GM19438 (cell line): ENCODE data around the gene ARSI.

Experiments used
- ATAC-seq: cut with Tn5 transposase; IDR thresholded peaks from one replicate; pipeline ENCODE4 v1.9.1; 2021; ENCODE audit warnings: low read depth; ENCODE audit not compliant: unreplicated experiment

ARSI gene

DNA sequence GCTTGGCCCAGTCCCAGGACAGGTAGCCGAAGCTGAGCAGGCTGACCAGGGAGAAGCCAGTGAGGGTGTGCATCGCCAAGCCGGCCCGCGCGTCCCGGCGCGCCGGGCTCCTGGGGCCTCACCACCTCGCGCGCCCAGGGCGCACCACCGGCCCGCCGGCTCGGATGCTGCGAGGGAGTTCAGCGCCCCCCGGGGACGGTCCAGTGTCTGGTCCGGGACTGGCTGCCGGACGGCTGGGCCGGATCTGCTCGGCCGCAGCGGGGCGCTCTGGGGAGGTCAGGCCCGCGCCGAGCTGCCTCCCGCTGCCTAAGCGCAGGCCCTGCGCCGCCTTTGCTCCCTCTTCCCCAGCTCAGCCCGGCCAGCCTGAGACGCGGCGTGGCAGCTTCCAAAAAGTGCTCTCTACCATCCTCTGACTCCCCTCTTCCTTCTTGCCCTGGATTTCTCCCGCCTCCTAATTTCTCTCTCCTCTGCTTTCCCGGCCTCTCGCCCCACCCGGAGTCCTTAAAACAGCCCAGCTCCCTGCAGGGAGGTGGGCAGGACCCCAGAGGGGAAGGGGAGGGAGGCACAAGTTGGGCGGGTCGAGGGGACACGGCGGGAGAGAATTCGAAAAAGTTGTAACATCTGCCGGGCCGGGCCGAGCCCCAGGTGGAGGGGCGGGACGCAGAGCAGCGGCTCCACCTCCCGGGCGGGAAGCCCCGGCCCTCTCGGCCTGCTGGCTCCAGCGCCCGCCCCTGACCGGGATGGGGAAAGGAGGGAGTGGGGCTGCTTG is at the start of gene ARSI:
Gene ARSI (minus strand): TSS at position 605 of the 769 bp plus-strand sequence. CDS start 532 bp downstream, at position 73.
- no peak for ATAC-seq

DNA sequence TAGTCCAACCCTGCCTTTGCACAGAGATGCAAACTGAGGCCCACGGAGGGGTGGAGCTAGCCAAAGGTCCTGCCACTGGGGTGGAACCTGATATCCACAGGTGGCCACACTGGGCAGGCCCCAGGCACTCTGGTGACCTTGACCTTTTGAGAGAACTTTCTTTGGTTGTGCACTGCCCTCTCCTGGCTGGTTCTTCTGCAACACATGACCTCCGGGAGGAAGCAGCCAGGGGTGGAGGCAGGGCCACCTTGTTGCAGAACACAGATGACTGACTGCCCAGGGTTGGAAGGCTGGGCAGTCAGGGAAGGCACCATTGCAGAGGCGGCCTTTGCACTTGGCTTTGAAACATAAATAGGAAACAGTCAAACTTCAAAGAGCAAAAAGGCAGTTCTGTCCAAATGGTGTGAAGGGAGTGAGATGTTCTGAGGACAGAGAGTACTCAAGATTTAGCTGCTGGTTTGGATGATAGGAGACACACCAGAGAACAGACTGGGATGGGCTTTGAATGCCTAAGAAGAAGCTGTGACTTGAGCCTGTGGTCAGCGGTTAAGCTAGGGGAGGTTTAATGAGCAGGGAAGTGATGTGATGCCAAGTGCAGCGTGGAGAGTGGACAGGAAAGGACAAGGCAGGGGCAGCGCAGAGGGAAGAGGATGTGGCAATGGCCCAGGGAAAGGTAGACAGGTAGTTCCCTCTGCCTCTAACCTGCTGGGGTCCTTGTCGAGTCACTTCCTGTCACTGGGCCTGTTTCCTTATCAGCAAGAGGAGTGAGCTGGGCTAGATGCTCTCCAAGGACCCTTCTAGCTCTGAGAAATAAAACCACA is 48.0 kb upstream of the ARSI start:
- ATAC-seq, result peak; percentile 85

DNA sequence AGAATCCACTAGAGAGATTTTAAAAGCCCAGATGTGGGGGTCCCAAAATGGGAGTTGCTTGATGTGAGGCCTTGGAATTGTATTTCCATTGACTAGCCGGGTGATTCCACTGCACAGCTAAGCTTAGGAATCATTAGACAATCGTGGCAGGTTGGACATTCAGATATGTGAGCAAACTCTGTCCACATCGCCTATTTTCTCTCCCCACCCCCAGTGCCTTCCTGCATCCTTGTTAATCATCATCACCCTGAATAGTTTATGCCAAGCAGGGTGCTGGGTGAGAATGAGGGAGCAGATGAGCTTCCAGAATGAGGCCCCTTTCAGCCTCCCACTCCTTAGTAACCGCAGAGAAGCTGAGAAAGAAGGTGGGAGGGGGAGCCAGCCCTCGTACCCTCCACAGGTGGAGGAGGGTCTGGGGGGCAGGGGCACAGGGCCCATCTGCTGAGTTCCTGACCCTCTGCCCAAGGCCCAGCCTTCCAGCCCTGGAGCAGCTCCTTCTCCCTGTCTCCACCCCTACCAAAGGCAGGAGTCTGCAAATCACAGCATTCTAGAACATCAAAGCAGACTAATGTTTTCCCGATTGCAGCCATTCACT is 47.1 kb upstream of the ARSI start:
- ATAC-seq, result no peak

DNA sequence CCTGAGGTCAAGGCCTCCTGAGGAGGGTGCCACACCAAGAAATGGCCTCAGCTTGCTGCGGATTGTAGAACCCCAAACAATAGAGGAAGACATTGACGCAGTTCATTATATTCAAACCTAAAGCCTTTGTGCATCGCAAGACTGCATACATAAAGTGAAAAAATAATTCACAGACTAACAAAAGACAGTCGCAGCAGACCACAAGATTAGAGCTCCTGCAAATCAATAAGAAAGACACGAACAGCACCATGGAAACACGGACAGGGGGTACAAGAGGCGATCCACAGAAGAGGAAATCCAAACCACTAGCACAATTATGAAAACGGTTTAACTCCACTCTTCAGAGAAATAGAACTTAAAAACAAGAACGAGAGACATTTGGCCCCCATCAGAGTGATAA is 44.7 kb upstream of the ARSI start:
- ATAC-seq, result no peak

DNA sequence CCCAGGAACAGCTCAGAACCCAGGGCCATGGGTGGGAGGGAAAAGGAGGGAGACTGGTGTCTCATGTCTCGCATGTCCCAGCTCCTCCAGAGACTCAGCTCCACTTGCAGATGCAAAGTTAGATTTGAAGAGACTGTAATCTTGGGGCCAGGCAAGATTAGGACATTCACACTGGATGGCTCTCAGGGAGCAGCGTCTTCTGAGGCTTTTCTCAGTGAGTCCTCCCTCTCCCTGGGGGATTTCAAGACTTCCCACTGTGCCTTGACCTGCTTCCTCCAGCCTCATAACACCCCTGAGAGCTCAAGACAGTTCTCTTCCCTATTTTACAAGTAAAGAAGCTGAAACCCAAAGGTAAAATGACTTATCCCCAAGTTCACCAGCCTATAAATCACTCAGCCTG is 44.3 kb upstream of the ARSI start:
- no peak for ATAC-seq

DNA sequence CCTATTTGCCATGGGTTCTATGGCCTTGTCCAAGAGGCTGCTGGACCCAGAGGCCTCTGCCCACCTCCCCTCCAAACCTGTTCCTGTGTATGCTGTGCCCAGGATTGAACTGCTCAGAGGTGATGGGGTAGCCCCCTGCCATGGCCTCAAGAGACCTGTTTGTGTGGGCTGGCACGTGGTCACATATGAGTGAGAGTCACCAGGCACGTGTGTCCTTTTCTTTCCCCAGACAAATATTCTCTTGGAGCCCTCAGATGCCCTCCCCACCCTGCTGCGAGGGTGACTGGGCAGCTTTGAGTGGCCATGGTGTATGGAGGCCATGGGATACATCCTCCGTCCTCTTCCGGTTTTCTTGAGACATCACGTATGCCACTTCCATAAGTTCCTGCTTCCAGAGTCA is 43.9 kb upstream of the ARSI start:
- ATAC-seq, result no peak

DNA sequence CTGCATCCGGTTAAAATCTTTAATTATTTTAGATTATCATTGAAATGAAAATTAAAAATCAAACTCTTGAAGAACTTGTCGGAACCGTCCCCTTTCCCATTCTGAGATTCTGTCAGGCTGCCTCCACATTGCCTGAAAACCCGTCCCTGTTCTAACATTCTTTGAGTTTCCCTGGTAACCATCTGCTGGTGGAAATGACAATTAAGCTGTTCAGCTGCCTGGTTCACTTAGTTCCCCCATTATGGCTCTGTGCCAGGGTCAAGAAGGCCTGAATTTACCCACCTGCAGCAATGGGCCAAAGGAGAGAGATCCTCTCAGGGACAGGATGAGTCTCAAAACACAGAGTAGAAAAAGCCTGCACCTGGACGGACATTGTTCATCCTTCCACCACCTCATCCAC is 43.0 kb upstream of the ARSI start:
- no peak for ATAC-seq

DNA sequence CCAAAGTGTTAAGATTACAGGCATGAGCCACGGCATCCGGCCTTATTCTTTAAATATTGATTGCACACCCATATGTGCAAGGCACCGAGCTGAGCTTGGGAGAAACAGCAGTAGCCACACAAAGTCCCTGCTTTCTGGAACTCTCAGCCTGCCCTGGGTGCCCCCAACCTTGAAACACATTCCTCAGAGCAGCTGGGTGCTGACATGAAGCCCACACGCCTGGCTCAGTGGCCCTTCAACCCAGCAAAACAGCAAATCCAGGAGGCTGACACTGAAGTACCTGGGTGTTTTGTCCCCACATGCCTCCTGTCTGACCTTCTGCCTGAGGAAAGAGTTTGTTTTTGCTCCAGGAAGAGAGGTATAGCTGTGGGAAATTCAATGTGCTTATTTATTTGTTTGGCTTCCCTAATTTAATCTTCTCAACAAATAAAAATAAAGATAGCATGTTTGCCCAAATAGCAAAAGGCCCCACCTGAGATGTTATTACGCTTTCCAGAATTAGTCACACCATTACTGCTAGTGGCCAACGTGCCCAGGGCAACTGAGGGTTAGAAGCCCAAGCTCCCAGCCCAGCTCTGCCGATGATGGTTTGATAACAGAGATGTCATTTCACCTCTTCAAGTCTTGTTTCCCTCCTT is 41.4 kb upstream of the ARSI start:
- ATAC-seq, result no peak

DNA sequence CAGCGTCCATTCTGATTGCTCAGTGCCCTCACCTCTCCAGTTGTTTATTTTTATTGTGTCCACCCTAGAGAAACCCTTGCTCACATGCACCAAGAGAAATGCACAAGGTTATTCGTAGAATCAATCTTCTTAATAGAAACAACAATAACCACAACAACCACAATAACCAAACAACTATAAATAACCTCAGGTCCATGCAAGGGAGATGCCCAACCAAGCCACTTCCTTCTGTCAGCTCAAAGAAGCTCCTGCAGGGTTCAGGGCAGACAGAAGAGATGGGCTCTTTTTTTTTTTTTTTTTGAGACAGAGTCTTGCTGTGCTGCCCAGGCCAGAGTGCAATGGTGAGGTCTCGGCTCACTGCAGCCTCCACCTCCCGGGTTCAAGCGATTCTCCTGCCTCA is 39.9 kb upstream of the ARSI start:
- ATAC-seq, result no peak

DNA sequence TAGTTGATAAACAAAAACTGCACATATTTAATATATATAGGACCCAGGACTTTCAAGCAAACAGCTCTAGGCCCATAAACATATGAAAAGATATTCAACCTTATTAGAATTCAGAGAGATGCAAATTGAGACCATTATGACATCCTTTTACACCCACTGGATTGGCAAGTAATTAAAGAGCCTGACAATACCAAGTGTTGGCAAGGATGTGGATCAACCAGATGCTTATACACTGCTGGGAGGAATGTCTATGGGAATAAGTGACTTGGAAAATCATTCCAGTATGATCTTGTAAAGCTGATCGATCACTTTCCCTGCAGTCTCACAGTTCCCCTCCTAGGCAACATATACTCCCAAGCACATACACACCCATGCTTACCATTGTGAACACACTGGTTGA is 39.3 kb upstream of the ARSI start:
- no peak for ATAC-seq

DNA sequence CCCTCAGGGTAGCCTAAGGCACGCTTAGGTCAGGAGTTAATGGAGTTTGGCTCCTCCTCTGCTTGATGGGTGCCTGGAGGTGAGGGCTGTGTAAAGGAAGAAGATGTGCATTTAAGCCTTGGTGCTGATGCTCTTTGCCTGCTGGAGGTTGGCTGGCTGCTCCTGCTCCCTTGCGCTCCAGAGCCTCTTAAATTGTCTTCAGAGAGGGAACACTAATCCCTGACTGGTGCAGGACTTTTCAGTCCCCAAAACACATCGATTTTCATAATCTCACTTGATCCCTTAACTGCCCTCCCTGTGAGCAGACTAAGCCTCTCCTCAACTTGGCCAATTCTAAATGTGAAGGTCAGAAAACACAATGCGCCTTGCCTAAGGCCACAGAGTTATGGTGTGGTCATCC is 38.6 kb upstream of the ARSI start:
- no peak for ATAC-seq

DNA sequence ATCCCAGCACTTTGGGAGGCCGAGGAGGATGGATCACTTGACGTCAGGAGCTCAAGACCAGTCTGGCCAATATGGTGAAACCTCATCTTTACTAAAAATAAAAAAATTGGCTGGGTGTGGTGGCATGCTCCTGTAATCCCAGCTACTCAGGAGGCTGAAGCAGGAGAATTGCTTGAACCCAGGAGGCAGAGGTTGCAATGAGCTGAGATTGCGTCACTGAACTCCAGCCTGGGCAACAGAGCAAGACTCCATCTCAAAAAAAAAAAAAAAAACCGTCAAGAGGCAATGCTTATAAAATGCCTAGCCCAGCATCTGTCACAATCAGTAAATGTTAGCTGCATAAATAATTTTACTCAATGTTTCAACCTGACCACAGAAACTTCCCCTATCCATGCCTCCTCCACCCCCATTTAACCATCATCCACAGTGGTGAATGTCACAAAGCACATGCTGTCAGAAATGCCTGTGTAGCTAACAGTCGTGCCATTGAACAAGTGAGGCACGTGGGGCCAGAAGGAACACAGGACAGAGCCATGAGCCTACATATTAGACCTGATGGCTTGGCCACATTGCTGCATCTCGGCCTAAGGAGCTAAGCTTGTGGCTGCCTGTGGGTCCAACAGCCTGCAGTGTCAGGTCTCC is 38.0 kb upstream of the ARSI start:
- no peak for ATAC-seq

DNA sequence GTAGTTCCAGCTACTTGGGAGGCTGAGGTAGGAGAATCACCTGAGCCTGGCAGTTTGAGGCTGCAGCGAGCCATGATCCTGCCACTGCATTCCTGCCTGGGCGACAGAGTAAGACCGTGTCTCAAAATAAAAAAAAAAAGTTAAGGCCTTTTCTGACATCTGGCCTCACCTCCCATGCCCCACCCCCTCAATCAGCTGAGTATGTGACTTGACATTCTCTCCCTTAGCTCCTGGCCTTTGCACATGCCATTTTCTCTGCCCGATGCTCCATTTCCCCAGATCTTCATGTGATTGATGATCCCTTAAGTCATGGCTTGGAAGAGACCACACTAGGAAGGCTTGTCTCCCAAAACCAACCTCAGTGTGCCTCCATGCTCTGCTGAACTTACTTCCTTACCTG is 37.1 kb upstream of the ARSI start:
- no peak for ATAC-seq

DNA sequence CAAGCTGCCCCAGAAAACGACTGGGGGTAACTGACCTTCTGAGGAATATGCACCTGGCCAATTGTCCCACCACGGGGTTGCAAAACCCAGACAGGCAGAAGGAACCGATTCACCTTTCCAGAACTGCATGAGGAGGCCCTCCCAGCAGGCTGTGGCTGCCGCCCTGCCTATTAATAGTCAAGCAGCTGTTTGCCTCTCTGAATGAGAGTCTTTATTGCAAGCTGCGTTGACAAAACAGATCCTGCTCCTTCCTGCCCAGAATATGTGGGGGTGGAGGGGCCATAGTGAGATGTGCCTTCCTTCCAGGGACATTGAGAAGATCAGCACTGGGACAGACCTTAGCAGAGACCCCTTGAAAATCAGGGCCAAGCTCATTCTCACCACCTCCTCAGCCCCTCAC is 36.5 kb upstream of the ARSI start:
- no peak for ATAC-seq

DNA sequence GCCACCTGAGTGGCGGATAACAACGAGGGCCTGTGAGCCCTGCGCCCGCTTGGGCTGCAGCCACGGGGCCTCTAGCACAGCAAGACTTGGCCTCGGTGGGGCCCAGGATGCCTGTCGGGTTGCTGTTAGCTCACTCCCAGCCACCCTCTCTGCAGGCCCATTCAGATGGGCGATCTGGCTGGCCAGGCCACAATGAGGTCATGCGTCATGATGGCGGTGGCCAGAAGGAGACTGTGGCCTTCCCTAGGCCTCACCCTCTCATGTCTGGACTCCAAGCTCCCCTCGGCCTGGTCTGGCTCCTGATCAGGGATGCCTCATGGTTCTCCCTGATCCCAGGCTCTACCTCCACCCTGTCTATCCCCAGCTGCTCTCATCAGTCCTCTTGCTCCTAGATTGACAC is 35.8 kb upstream of the ARSI start:
- ATAC-seq, result no peak

DNA sequence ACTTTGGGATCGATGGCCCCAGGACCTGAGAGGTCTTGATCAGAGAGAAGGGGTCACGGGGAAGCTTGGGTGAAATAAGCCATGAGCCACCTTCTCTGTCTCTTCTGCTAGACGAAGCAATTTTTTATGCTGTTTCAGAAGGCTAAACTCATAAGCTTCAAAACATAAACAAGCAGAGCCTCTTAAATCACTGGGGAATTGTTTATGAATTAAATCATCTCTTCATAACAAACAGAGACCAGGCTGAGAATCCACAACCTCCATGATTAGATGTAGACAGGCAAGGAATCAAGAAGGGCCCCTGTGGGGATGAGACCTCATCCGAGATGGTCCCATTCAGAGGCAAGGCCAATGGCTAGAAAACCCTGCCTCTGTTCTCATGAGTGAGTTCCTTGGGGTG is 33.1 kb upstream of the ARSI start:
- ATAC-seq, result no peak

DNA sequence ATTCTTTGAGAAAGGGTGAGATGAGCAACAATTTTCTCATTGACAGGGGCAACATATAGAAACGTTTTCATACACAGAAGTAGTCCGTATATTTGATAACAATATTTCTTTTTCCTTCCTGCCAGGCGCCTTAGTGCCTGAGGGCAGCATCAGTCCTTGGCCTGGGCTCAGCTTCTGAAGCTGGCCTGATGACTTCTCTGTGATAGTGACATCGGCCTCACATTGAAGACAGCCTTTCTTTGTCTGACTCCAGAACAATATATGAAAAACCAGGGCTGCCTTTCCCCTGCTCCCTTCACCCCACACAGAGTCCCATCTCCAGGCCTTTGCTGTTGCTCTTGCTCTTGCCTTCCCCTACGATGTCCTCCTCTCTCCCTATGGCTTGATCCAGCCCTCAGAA is 30.7 kb upstream of the ARSI start:
- ATAC-seq, result no peak

DNA sequence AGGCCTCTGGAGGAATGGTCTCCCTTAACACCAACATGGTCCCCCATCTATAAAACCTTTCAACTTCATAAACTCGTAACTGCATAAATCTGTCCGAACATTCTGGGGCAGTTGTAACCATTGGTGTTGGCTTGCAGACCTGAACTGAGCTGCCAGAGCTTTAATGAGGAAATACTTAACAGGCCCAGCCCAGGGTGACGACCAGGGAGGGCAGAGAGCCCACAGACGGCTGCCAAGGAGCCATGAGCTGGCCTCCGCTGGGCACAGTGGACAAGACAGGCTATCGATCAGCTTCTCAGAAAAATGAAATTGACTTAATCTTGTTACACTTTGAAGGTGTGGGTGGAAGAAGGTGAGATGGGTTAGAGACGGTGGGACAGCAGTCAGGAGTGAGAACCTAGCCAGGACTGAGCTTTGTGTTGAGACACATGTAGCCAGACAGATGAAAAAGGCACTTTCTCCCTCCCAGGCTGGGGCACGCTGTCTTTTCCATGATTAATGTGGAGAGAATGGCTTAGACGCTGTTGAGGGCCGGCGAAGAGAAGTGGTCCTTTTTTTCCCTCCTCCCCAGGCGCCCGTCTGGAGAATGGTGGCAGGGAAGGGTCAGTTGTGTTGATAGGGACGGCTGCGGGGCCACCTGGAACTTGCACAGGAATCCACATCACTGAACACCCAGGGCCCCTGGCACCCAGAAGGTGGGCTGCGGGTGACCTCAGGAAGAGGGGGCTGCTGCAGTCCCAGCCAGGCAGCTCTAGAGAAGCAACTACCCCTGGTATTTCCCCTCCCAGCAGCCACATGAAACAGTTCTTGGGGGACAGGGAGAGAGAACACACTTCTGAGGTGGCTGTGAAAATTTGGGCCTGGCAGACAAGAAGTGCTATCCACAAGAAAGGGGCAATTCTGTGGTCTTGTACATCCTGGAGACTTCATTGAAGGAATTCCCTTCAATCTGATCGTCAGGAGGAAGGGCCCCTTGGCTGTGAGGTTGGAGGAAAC is 27.5 kb upstream of the ARSI start:
- no peak for ATAC-seq

DNA sequence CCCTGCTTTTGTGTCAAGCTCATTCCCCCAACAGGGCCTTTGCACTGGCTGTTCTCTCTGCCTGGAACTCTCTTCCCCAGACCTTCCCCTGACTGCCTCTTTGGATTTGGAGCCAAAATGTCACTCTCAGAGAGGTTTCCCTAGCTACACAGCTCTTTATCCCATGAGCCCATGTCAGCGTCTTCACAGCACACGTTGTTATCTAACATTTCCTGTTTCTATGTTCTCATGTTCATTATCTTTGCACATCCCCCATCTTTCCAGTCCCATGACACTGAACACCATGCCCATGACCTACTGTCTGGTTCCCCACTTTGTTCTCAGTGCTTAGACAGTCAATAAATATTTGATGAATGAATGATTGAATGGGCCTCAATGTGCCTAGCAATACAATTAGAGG is 26.3 kb upstream of the ARSI start:
- no peak for ATAC-seq

DNA sequence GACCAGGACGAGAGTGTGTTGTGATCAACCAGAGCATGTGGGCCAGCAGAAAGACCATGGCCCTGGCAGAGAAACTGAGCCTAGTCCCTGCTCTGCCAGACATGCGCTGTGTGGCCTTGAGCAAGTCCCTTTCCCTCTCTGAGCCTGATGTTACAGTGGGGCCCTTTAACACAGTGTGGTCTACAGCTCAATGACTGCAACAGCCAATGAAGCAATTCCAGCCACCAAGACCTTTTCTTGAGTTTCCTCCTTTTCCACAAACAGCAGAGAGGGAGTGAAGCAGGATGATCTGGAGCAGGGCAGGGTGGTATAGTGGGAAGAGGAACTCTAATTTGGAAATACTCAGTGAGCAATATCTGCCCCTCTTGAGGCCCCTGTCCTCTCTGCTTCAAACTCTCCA is 25.8 kb upstream of the ARSI start:
- ATAC-seq, result no peak
